Neural crest cell (in vitro differentiated cells): Measurements from ENCODE around the gene CBL. TPM values are rescaled to one million over a fixed set of nuclear protein-coding genes. Genes with fewer than 3 reads are reported as not detected.
A peak's percentile ranks its signal among the peaks of the same experiment; 100 is the strongest.
"Not testable (repeated sequence)": the region's sequence is repeated elsewhere in the genome, so short reads cannot be mapped to it uniquely, and the experiment has no call there.

Experiments
- DNase-seq: peaks from one replicate; pipeline ENCODE4 v3.0.0; 2021; ENCODE audit warnings: low read depth, mixed read lengths, low spot score
- H3K27ac Mint-ChIP-seq: one replicate; pipeline ENCODE4 v1.8.0; 2021; ENCODE audit warnings: mild to moderate bottlenecking, mixed read lengths; ENCODE audit not compliant: unreplicated experiment
- H3K27me3 Mint-ChIP-seq: 2 replicates; pipeline ENCODE4 v1.8.0; 2021; ENCODE audit warnings: low read depth, mild to moderate bottlenecking, mixed read lengths
- H3K36me3 Mint-ChIP-seq: 2 replicates; pipeline ENCODE4 v1.8.0; 2021; ENCODE audit warnings: low read depth, mild to moderate bottlenecking, mixed read lengths
- H3K4me1 Mint-ChIP-seq: 2 replicates; pipeline ENCODE4 v1.8.0; 2021; ENCODE audit warnings: mixed read lengths
- H3K4me3 Mint-ChIP-seq: one replicate; pipeline ENCODE4 v1.8.0; 2021; ENCODE audit warnings: mild to moderate bottlenecking, mixed read lengths
- H3K9me3 Mint-ChIP-seq: 2 replicates; pipeline ENCODE4 v1.8.0; 2021; ENCODE audit warnings: mixed read lengths
- CTCF ChIP-seq: fragments of 200-600 bp; sonication (generic); conservative IDR thresholded peaks from 2 replicates; pipeline ENCODE4 v1.5.0; 2021; ENCODE audit warnings: antibody characterized with exemption, mild to moderate bottlenecking
- total RNA-seq: library from RNA; stranded (reverse); gene quantifications from 2 replicates; pipeline ENCODE4 v1.2.1, GENCODE V29; 2021

The CBL gene
- total RNA-seq, 1 donor from 2014 or later, result 43.5 TPM

DNA sequence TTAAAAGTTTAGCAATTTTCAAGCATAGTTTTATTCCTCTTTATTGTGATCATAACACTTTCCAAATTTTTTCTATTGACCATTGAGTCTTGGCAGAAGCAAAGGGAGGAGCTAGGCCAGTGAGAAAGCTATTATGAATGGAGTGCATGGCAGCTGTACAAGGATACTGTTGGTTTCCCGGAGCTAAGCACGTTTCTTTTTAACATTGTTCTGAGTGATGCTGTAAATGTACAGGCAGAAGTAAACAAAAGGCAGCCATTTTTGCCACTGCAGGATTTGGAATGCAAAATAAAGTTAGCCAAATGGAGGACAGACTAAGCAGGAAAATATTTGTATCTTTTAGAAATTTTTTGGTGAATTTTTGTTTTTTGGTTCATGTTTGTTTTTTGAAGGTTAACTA lies 16.2 kb downstream of the CBL start:
- H3K36me3 Mint-ChIP-seq, result no peaks in the 10 kb centered on the region
- H3K4me3 Mint-ChIP-seq, result no peak overlapping the region
- H3K27ac Mint-ChIP-seq, result peak overlapping the region; percentile 16
- no peaks in the 10 kb centered on the region for H3K9me3 Mint-ChIP-seq
- H3K4me1 Mint-ChIP-seq, result peaks cover 8% of the 10 kb centered on the region
- H3K27me3 Mint-ChIP-seq, result no peaks in the 10 kb centered on the region
- TF ChIP-seq CTCF, result no peak
- no peak for DNase-seq

GRCh38 chr11:119222891-119223290 lies 16.8 kb downstream of the CBL start:
- Mint-ChIP-seq H3K4me1 (peaks cover 8% of the 10 kb centered on the region), H3K4me3 (no peak overlapping the region), H3K9me3 (no peaks in the 10 kb centered on the region), H3K36me3 (no peaks in the 10 kb centered on the region), H3K27me3 (no peaks in the 10 kb centered on the region), H3K27ac (no peak overlapping the region)
- DNase-seq, result no peak
- TF ChIP-seq CTCF, result no peak

- Mint-ChIP-seq H3K9me3 (no peaks in the 10 kb centered on the region), H3K36me3 (no peaks in the 10 kb centered on the region), H3K27ac (no peak overlapping the region), H3K4me3 (no peak overlapping the region), H3K4me1 (peaks cover 8% of the 10 kb centered on the region), H3K27me3 (no peaks in the 10 kb centered on the region)
- TF ChIP-seq CTCF, result no peak
- DNase-seq, result no peak
These were observed 17.7 kb downstream of the CBL start for GRCh38 chr11:119223856-119224255.

DNA sequence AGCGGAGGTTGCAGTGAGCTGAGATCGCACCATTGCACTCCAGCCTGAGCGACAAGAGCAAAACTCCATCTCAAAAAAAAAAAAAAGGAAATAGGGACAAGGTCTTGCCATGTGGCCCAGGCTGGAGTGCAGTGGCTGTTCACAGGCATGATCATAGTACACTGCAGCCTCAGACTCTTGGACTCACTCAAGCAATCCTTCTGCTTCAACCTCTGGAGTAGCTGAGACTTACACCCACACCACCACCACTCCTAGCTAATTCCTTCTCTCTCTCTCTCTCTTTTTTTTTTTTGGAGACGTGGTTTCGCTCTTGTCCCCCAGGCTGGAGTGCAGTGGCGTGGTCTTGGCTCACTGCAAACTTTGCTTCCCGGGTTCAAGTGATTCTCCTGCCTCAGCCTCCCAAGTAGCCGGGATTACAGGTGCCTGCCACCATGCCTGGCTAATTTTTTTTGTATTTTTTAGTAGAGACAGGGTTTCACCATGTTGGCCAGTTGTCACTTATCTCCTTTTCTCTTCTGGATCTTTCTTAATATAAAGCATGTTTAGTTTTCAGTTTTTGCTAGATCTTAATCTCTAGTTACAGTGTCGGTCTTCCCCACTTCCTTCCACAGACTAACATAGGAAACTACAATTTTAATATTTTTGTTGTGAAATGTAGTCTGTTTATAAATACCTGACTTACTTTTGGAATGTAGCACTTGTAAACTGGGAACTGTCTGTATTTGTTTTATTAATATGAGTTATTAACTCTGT lies 22.6 kb downstream of the CBL start:
- not testable (repeated sequence) for DNase-seq, H3K9me3 Mint-ChIP-seq, H3K4me3 Mint-ChIP-seq, H3K36me3 Mint-ChIP-seq, H3K4me1 Mint-ChIP-seq, H3K27ac Mint-ChIP-seq, H3K27me3 Mint-ChIP-seq

DNA sequence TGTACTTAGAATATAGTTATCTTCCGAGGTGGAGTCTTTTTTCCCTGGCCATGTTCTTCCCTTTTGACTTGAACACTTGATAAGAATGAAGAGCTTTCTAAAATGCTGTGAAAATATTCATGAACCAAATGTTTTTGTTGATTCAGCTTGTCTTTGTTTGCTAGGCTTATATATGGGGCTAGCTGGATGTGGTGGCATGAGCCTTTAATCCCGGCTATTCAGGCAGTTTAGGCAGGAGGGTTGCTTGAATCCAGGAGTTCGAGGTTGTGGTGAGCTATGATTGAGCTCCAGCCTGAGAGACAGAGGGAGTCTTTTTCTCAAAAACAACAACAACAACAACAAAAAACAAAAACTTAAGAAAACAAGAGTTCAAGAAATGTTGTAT lies 23.1 kb downstream of the CBL start:
- peaks cover 5% of the 10 kb centered on the region for H3K4me1 Mint-ChIP-seq
- TF ChIP-seq CTCF, result no peak
- H3K27ac Mint-ChIP-seq, result no peak overlapping the region
- peaks cover 5% of the 10 kb centered on the region for H3K36me3 Mint-ChIP-seq
- no peak for DNase-seq
- H3K9me3 Mint-ChIP-seq, result no peaks in the 10 kb centered on the region
- no peaks in the 10 kb centered on the region for H3K27me3 Mint-ChIP-seq
- no peak overlapping the region for H3K4me3 Mint-ChIP-seq

DNA sequence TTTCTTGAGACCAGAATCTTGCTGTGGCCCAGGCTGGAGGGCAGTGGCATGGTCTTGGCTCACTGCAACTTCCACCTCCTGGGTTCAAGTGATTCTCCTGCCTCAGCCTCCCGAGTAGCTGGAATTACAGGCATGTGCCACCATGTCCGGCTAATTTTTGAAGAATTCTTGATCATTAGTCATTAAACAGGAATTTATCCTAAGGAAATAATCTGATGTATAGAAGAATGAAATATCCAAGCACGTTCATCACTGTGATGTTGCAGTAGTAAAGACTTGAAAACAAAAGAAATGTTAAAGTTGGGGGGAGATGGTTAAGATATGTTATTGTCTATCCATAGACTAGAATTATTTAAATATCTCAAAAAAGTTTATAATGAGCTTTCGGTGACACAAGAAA lies 23.6 kb downstream of the CBL start:
- Mint-ChIP-seq H3K4me3 (no peak overlapping the region), H3K27ac (no peak overlapping the region), H3K36me3 (peaks cover 5% of the 10 kb centered on the region), H3K9me3 (no peaks in the 10 kb centered on the region), H3K27me3 (no peaks in the 10 kb centered on the region), H3K4me1 (peaks cover 7% of the 10 kb centered on the region)
- TF ChIP-seq CTCF, result no peak
- DNase-seq, result no peak
